GM18519 (cell line): ENCODE measurements around the gene ENO2.
"Not testable (repeated sequence)": the region's sequence is repeated elsewhere in the genome, so short reads cannot be mapped to it uniquely, and the experiment has no call there.

Experiments used
- ATAC-seq: cut with Tn5 transposase; IDR thresholded peaks from one replicate; pipeline ENCODE4 v1.9.1; 2021; ENCODE audit warnings: mild to moderate bottlenecking, moderate library complexity; ENCODE audit not compliant: unreplicated experiment, low FRiP score

ENO2 gene

DNA sequence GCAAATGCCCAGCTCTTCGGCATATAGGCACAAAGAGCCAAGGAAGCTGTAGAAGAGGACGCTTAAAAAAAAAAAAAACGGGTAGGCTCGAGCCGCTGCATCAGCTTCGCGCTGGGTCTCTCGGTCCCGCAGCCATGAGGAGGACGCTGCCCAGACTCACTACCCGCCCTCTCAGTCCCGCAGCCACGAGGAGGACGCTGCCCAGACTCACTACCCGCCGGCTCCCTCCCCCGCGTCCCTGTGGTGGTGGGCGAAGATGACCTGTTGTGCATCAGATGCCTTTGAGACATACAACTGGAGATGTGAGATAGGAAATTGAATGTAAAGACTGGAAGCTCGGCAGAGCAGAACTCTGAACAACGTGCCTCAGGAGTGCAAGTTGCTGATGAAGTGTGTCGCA, 29.8 kb upstream of the ENO2 start:
- no peak for ATAC-seq

- ATAC-seq = not testable (repeated sequence)
These were observed 28.0 kb upstream of the ENO2 start for GRCh38 chr12:6886206-6886999.

DNA sequence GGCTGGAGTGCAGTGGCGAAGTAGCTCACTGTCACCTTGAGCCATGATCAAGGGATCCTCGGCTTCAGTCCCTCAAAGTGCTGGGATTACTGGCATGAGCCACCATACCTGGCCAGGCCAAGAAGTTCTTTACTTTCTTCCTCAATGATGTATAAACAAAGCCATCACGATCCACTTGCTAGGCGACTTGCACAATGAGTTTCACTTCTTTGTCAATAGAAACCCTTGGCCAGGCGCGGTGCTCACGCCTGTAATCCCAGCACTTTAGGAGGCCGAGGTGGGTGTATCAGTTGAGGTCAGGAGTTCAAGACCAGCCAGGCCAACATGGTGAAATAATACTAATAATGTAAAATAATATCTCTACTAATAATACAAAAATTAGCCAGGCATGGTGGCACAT, 26.9 kb upstream of the ENO2 start:
- ATAC-seq = no peak

- ATAC-seq = no peak
These were observed 26.0 kb upstream of the ENO2 start for GRCh38 chr12:6888360-6888759.

- ATAC-seq = not testable (repeated sequence)
These were observed 25.6 kb upstream of the ENO2 start for GRCh38 chr12:6888794-6889193.

GRCh38 chr12:6889775-6890573, 24.4 kb upstream of the ENO2 start:
- ATAC-seq = not testable (repeated sequence)

DNA sequence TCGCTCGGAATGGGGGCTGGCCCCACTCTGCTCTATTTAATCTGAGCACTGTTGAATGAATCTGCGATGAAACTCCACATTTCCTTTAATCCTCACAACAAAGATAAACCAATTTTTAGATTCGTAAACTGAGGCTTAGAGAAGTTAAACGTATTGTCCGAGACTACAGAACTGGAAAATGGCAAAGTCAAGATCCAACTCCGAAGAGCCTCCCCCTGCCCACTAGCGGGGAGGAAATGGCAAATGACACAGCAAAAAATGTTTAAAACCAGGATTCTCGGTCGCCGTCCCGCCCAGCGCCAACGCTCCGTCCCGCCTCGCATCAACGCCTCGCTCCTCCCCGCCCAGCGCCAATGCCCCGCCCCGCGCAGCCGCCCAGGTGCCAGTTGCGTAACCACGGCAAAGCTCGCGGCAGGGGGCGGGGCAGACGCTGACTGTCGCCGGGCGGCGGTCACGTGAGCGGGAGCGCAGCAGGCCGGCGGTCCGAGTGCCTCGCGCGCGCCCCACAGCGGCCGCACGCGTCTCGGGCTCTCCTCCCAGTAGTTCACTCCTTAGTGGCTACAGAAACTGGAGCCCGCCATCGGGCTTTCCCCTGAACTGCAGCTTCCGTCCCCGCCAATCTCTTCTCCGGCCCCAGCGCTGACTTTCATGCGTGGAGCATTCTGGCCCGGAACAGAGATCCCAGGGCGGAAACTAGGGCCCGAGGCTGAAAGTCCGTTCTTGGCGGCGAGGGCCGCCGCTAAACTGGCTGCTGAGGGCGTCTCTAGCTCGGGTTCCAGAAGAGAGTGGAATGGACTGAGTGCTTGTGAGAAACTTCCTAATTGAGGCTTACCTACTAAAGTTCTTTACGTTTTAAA, 23.4 kb upstream of the ENO2 start:
- peak; percentile 88 for ATAC-seq

GRCh38 chr12:6891646-6892001, 22.8 kb upstream of the ENO2 start:
- ATAC-seq = no peak

- ATAC-seq = not testable (repeated sequence)
These were observed 21.7 kb upstream of the ENO2 start for GRCh38 chr12:6892683-6893082.

DNA sequence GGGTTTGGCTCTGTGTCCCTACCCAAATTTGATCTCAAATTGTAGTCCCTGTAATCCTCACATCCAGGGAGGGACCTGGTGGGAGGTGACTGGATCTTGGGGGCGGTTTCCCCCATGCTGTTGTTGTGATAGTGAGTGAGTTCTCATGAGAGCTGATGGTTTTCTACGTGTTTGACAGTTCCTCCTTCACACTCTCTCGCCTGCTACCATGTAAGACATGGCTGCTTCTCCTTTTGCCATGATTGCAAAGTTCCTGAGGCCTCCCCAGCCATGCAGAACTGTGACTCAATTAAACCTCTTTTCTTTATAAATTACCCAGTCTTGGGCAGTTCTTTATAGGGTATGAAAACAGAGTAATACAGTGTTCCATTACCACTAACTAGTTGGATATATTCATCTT, 20.1 kb upstream of the ENO2 start:
- ATAC-seq = no peak

DNA sequence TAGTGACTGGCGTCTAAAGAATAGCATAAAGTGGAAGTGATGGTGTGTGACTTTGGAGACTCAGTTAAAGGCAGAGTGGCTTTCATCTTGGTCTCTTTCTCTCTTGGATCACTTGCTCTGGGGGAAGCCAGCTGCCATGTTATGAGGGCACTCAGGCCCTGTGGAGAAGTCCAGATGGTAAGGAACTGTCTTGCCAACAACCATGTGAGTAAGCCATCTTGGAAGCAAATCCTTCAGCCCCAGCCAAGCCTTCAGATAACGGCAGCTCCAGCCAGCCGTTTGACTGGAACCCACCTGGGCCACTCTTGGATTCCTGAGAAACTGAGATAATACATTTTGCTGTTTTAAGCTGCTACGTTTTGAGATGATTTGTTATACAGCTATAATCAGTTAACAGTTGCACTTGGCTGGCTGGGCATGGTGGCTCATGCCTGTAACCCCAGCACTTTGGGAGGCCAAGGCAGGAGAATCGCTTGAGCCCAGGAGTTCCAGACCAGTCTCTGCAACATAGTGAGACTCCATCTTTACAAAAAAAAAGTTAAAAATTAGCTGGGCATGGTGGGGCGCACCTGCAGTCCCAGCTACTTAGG, 17.4 kb upstream of the ENO2 start:
- ATAC-seq = no peak

DNA sequence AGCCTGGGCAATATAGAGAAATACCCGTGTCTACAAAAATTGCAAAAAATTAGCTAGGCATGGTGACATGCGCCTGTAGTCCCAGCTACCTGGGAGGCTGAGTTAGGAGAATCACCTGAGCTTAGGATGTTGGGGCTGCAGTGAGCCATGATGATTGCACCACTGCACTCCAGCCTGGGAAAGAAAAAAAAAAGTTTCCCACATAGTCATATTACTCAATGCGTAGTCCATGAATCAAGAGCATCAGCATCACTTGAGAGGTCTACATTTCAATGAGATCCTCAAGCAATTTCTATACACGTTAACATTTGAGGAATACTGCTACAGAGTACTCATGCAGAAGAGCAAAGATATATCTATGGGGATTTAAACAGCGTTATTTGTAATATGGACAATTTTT, 15.0 kb upstream of the ENO2 start:
- ATAC-seq = no peak

GRCh38 chr12:6899837-6900519, 14.4 kb upstream of the ENO2 start:
- no peak for ATAC-seq

- no peak for ATAC-seq
These were observed 11.9 kb upstream of the ENO2 start for GRCh38 chr12:6902448-6902847.

DNA sequence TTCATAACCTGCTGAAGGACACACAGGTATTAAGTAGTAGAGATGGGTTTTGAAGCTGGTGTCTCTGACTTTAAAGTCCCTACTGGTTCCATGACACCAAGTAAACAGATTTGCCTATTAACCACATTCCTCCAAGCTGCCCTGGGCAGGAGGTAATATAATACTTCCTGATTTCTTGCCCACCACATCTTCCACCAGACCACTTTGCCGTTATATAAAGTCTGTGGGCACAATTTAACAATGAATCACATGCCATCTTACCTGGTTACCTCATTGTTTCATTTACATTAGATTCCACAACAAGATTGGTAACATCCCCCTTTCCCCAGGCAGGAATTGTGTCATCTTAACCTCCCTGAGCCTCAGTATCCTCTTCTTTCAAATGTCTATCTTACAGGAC, 10.7 kb upstream of the ENO2 start:
- no peak for ATAC-seq

DNA sequence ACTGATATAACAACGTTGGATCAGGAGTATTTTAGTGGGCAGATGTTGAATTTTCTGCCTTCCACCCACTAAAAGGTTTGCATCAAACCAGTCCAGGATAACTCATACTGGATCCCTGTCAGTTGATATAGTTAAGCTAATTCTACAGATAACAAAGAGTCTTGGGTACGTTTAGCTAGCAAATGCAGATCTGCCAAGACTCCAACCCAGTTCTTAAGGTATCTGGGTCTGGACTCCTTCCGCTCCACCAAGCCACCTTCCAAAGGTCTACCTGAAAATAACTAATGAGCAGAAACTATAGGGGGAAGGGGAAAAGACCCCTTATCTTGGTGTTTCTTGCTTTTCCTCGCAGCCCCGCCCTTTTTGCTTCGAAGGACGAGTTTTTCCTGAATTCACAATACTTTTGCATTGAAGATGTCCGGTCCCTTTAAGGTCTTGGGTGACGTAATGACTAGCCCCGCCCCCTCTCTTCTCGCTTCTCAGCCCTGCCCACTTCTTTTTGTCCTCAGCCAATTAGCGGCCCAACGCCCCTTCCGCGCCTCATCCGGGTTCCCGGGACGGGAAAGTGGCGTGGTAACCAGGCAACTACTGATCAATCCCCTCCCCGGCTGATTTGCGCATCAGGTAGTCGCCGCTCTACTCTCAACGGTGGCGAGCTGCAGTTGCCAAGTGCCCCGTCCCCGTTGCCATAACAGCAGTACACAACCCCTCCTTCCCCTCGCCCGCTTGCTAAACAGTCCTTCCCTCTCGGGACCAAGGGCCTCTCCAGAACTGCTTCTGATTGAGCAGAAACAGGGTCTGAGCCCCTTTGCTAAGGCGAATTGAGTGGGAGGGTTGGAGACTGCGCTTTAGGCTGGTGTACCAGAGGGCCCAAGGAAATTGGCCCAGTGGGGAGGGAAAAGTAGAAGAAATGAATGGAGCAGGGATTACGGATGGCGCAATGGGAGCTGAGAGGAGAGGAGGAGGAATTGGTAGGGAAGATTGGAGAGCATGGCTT, 9.8 kb upstream of the ENO2 start, which contains the start of gene LRRC23:
Gene LRRC23 (plus strand): TSS at position 543 of the 997 bp plus-strand sequence. CDS start 812 bp downstream, outside the sequence.
- ATAC-seq = peak; percentile 71

GRCh38 chr12:6905414-6906040, 8.9 kb upstream of the ENO2 start:
- no peak for ATAC-seq

DNA sequence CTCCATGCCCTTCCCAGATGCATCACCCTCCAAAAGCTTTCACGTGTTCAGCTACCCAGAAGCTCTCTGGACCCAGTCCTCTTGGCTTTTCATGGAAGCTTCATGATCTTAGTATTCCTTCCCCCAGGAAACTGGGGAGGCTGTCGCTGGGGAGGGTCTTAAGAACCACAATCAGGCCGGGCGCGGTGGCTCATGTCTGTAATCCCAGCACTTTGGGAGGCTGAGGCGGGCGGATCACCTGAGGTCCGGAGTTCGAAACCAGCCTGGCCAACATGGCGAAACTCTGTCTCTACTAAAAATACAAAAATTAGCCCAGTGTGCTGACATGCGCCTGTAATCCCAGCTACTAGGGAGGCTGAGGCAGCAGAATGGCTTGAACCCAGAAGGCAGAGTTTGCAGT, 6.2 kb upstream of the ENO2 start:
- ATAC-seq = not testable (repeated sequence)
